PFSK-1 (cell line): Measurements from ENCODE around the gene PGF.

Experiments used
- FOXP2 ChIP-seq: optimal IDR thresholded peaks from 2 replicates; pipeline ENCODE3; 2011; ENCODE audit warnings: borderline replicate concordance, control low read depth, inconsistent platforms; ENCODE audit not compliant: insufficient read depth; ENCODE audit errors: extremely low read length, extremely low read depth
- POLR2AphosphoS5 ChIP-seq: IDR thresholded peaks from 2 replicates; pipeline ENCODE4 v1.6.1; 2012; ENCODE audit warnings: low read depth, mild to moderate bottlenecking, control low read depth, low read length, moderate library complexity
- REST ChIP-seq, 2 experiments: IDR thresholded peaks; 2 replicates each; pipeline versions ENCODE4 v1.6.1 to v1.8.0; 2011 to 2012; ENCODE audit warnings: low read depth in 2 of 2, low read length in 2 of 2, control low read depth in 1 of 2, inconsistent platforms in 1 of 2, mild to moderate bottlenecking in 1 of 2, moderate library complexity in 1 of 2; ENCODE audit not compliant: insufficient read depth in 1 of 2
- SIN3A ChIP-seq: IDR thresholded peaks from 2 replicates; pipeline ENCODE4 v1.6.1; 2012; ENCODE audit warnings: mild to moderate bottlenecking, low read length, moderate library complexity, borderline replicate concordance; ENCODE audit not compliant: insufficient read depth
- TAF1 ChIP-seq: IDR thresholded peaks from 2 replicates; pipeline ENCODE4 v1.6.1; 2012; ENCODE audit warnings: low read length, control low read depth, borderline replicate concordance; ENCODE audit not compliant: insufficient read depth

GRCh38 chr14:74938531-74939495 is 16.6 kb downstream of the PGF start:
- TF ChIP-seq POLR2AphosphoS5: no peak
- TF ChIP-seq TAF1: no peak
- TF ChIP-seq FOXP2: no peak
- TF ChIP-seq REST (IDR thresholded peaks at IDR 0.05; ENCODE audit: insufficient read depth in 1 of 2, low read depth in 2 of 2, low read length in 2 of 2): no peak
- no peak for TF ChIP-seq SIN3A
